Measurements from ENCODE around the gene IFNK.

Gene IFNK

GRCh38 chr9:27495480-27496134 is 28.5 kb upstream of the IFNK start (continued):
- TF ChIP-seq ZSCAN16 (tag by site-specific recombination; IDR thresholded peaks at IDR 0.05) (no peak), ZXDB (tag by site-specific recombination; IDR thresholded peaks at IDR 0.05) (no peak), ZNF629 (tag by site-specific recombination; IDR thresholded peaks at IDR 0.05) (no peak), ZNF24 (tag by site-specific recombination; IDR thresholded peaks at IDR 0.05) (no peak), ZNF692 (tag by site-specific recombination; IDR thresholded peaks at IDR 0.05) (no peak), ZNF561 (tag by site-specific recombination; IDR thresholded peaks at IDR 0.05; ENCODE audit: borderline replicate concordance) (no peak)

DNA sequence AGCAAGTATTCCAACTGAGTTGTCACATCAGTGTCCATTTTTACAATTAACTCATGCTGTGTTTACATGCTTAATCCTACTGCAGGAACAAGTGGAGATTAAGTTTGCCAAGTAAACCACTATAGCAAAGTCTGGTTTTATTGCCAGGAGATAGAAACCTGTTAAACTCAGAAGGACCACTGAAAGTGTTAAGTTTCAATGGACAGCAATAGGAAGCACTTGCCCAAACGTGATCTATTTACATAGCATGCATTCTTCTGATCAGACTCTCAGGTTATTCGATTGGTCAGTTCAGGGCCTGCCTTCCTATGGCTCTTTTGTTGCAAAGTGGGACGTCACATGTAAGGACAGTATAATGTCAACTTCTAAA is 28.0 kb upstream of the IFNK start:
- Histone ChIP-seq H3K36me3 (ENCODE audit: control insufficient read depth in 2 of 2, insufficient read depth in 1 of 2, low read length in 2 of 2) (no peaks in the 10 kb centered on the region), H3K4me3 (ENCODE audit: low read depth, low read length) (no peak overlapping the region), H3K27ac (ENCODE audit: extremely low read depth, low read depth, low read length) (no peak overlapping the region), H3K4me1 (ENCODE audit: control insufficient read depth, insufficient read depth, low read length) (peaks cover 11% of the 10 kb centered on the region), H3K9me3 (ENCODE audit: control insufficient read depth, insufficient read depth, low read depth, low read length) (no peaks in the 10 kb centered on the region)
- ChIA-PET CTCF (no interaction called here), POLR2A (no interaction called here)
- TF ChIP-seq ZNF23 (tag by site-specific recombination; IDR thresholded peaks at IDR 0.05; ENCODE audit: borderline replicate concordance), result no peak
- TF ChIP-seq HOXA7 (CRISPR knock-in tag; IDR thresholded peaks at IDR 0.05; ENCODE audit: borderline replicate concordance), result no peak
- no peak for TF ChIP-seq HOXC10 (CRISPR knock-in tag; IDR thresholded peaks at IDR 0.05)
- no peak for TF ChIP-seq YY1 (tag by site-specific recombination; IDR thresholded peaks at IDR 0.05)
- no peak for TF ChIP-seq BCL6B (tag by site-specific recombination; IDR thresholded peaks at IDR 0.05)
- TF ChIP-seq ATF2 (tag by site-specific recombination; IDR thresholded peaks at IDR 0.05; ENCODE audit: low read depth), result no peak
- TF ChIP-seq ZNF561 (tag by site-specific recombination; IDR thresholded peaks at IDR 0.05; ENCODE audit: borderline replicate concordance), result no peak
- no peak for TF ChIP-seq ZNF292 (tag by site-specific recombination; IDR thresholded peaks at IDR 0.05; ENCODE audit: borderline replicate concordance, low read depth)
- TF ChIP-seq ZNF521 (tag by site-specific recombination; IDR thresholded peaks at IDR 0.05), result no peak
- TF ChIP-seq MZF1 (tag by site-specific recombination; IDR thresholded peaks at IDR 0.05; ENCODE audit: borderline replicate concordance), result no peak
- TF ChIP-seq, protein P1, sequence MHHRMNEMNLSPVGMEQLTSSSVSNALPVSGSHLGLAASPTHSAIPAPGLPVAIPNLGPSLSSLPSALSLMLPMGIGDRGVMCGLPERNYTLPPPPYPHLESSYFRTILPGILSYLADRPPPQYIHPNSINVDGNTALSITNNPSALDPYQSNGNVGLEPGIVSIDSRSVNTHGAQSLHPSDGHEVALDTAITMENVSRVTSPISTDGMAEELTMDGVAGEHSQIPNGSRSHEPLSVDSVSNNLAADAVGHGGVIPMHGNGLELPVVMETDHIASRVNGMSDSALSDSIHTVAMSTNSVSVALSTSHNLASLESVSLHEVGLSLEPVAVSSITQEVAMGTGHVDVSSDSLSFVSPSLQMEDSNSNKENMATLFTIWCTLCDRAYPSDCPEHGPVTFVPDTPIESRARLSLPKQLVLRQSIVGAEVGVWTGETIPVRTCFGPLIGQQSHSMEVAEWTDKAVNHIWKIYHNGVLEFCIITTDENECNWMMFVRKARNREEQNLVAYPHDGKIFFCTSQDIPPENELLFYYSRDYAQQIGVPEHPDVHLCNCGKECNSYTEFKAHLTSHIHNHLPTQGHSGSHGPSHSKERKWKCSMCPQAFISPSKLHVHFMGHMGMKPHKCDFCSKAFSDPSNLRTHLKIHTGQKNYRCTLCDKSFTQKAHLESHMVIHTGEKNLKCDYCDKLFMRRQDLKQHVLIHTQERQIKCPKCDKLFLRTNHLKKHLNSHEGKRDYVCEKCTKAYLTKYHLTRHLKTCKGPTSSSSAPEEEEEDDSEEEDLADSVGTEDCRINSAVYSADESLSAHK (tag by site-specific recombination; IDR thresholded peaks at IDR 0.05), result peak; percentile 58
- TF ChIP-seq GLI2 (tag by site-specific recombination; IDR thresholded peaks at IDR 0.05; ENCODE audit: borderline replicate concordance, low read depth), result peak; percentile 46; the same call in 1 of the 2 replicates
- TF ChIP-seq ZNF10 (tag by site-specific recombination; IDR thresholded peaks at IDR 0.05), result no peak
- TF ChIP-seq ZNF777 (tag by site-specific recombination; IDR thresholded peaks at IDR 0.05; ENCODE audit: borderline replicate concordance), result no peak
- no peak for TF ChIP-seq ZNF548 (tag by site-specific recombination; IDR thresholded peaks at IDR 0.05)
- TF ChIP-seq REPIN1 (tag by site-specific recombination; IDR thresholded peaks at IDR 0.05; ENCODE audit: low read depth), result no peak
- TF ChIP-seq ZNF529 (tag by site-specific recombination; IDR thresholded peaks at IDR 0.05; ENCODE audit: insufficient replicate concordance), result no peak
- TF ChIP-seq, protein P2, sequence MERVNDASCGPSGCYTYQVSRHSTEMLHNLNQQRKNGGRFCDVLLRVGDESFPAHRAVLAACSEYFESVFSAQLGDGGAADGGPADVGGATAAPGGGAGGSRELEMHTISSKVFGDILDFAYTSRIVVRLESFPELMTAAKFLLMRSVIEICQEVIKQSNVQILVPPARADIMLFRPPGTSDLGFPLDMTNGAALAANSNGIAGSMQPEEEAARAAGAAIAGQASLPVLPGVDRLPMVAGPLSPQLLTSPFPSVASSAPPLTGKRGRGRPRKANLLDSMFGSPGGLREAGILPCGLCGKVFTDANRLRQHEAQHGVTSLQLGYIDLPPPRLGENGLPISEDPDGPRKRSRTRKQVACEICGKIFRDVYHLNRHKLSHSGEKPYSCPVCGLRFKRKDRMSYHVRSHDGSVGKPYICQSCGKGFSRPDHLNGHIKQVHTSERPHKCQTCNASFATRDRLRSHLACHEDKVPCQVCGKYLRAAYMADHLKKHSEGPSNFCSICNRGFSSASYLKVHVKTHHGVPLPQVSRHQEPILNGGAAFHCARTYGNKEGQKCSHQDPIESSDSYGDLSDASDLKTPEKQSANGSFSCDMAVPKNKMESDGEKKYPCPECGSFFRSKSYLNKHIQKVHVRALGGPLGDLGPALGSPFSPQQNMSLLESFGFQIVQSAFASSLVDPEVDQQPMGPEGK (tag by site-specific recombination; IDR thresholded peaks at IDR 0.05), result no peak
- no peak for TF ChIP-seq SALL2 (tag by site-specific recombination; IDR thresholded peaks at IDR 0.05; ENCODE audit: borderline replicate concordance)
- TF ChIP-seq ZBTB10 (tag by site-specific recombination; IDR thresholded peaks at IDR 0.05), result no peak

Data from HEK293 (cell line).